DOHH2 (cell line): ENCODE results near the gene BRSK2.

Experiments
- EZH2phosphoT487 ChIP-seq: fragments of 200-600 bp; sonication (generic); IDR thresholded peaks from 2 replicates; pipeline ENCODE4 v1.6.1; 2017; ENCODE audit warnings: borderline replicate concordance, mild to moderate bottlenecking, antibody characterized with exemption, low read length, moderate library complexity, mixed read lengths
- TF ChIP-seq, protein P1 (sequence below): fragments of 200-600 bp; sonication (generic); IDR thresholded peaks from one replicate; pipeline ENCODE4 v1.5.1; 2014; ENCODE audit warnings: antibody characterized with exemption, mild to moderate bottlenecking, low read depth, low read length; ENCODE audit not compliant: poor library complexity, severe bottlenecking

DNA sequence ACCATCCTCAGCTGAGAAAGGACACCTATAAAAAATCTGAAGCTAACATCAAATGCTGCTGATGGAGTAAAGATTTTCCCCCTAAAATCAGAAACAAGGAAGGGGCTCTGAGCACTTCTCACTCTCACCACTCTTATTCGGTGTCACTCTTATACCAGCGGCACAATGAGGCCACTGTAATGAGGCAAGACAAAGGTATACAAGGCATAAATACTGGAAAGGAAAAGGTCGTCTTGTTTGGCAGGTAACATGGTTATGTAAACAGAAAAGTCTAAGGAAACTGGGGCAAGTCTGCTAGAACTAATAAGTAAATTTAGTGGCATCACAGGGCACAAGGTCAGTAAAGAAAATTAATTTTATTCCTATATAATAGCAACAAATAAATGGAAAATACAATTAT, 104.9 kb downstream of the BRSK2 start:
- TF ChIP-seq, protein P1, sequence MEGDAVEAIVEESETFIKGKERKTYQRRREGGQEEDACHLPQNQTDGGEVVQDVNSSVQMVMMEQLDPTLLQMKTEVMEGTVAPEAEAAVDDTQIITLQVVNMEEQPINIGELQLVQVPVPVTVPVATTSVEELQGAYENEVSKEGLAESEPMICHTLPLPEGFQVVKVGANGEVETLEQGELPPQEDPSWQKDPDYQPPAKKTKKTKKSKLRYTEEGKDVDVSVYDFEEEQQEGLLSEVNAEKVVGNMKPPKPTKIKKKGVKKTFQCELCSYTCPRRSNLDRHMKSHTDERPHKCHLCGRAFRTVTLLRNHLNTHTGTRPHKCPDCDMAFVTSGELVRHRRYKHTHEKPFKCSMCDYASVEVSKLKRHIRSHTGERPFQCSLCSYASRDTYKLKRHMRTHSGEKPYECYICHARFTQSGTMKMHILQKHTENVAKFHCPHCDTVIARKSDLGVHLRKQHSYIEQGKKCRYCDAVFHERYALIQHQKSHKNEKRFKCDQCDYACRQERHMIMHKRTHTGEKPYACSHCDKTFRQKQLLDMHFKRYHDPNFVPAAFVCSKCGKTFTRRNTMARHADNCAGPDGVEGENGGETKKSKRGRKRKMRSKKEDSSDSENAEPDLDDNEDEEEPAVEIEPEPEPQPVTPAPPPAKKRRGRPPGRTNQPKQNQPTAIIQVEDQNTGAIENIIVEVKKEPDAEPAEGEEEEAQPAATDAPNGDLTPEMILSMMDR, result no peak
- no peak for TF ChIP-seq EZH2phosphoT487
